KOPT-K1 (cell line): ENCODE data around the gene PDE4D.

Experiments used
- H3K27ac ChIP-seq: fragments of 200-600 bp; sonication (generic); 2 replicates; pipeline ENCODE4 v1.5.1; 2016; ENCODE audit warnings: antibody characterized with exemption, mild to moderate bottlenecking, low read depth, low read length; ENCODE audit not compliant: poor library complexity, severe bottlenecking
- H3K36me3 ChIP-seq: fragments of 200-600 bp; sonication (generic); 2 replicates; pipeline ENCODE4 v1.5.1; 2017; ENCODE audit warnings: antibody characterized with exemption, mild to moderate bottlenecking, low read length, moderate library complexity; ENCODE audit not compliant: insufficient read depth
- H3K9me3 ChIP-seq: fragments of 200-600 bp; sonication (generic); 2 replicates; pipeline ENCODE4 v1.5.1; 2017; ENCODE audit warnings: antibody characterized with exemption, low read length, mild to moderate bottlenecking; ENCODE audit not compliant: insufficient read depth, poor library complexity, severe bottlenecking

PDE4D gene

DNA sequence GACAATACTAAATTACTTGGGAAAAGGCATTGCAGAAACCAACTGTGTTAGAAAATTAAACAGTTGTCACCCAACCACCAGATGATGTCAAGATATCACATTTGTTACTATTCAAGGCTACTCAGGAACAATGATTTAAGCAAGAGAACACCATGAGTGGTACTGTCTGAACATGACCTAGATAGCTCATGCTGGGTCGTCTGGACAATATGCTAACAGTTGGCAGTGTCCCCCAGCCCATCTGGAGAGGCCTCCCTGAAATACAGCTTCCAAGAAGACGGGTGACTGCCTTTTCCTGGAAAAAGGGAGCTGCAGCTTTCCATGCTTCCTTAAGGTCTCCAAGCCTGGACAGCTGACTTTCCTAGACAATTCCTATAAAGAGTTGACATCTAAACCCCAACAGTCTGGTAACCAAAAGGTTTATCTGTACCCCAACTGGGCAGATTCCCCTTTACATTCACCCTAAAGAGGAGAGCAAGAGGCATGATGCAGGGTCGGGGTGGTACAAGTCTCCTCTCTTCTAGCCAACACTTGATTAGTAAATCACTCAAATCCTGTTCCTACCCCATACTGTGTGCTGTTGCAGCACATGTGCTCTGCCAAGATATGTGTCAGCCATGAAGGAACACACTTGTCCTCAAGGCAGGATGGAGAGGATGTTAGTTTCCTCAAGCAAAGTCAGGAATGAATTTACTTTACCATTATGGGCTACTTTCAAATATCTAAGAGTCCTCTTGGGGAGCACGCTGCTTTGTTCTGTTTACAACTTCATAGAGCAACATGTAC lies 433.0 kb downstream of the PDE4D start:
- Histone ChIP-seq H3K9me3 (peaks cover 9% of the 10 kb centered on the region), H3K36me3 (no peaks in the 10 kb centered on the region), H3K27ac (no peak overlapping the region)

DNA sequence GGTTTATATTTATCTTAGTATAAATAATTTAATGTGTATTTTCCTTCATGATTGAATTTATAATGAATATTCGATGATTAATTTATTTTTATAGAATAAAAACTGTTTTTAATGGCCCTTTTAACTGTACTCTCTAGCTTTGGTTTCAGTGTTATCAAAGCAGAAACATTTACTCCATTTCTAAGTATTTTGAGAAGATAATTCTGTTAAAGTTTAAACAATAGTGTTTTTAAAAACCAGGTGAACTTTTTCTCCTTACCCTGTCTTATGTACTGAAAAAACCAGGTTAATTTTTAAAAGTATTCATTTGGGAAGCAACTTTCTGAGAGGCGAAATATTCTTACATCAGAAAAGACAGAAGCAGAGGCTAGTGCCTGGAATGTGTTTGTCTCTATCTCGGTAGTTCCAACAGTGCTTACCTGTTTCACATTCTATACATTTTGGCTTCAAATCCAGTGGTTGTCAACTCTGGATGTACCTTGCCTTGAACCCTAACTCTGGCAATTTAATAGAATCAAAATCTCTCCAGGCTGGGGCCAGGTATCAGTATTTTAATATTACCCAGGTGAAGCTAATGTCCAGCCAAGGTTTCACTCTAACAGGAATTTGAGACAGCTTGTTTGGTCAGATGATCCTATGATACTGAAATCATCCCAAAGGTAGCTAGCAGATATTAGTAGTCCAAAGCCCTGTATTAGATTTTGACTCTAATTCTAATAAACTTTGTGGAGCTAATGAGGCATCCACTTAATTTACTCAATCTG lies 434.4 kb downstream of the PDE4D start:
- no peak overlapping the region for H3K27ac ChIP-seq
- H3K9me3 ChIP-seq: peaks cover 9% of the 10 kb centered on the region
- no peaks in the 10 kb centered on the region for H3K36me3 ChIP-seq

DNA sequence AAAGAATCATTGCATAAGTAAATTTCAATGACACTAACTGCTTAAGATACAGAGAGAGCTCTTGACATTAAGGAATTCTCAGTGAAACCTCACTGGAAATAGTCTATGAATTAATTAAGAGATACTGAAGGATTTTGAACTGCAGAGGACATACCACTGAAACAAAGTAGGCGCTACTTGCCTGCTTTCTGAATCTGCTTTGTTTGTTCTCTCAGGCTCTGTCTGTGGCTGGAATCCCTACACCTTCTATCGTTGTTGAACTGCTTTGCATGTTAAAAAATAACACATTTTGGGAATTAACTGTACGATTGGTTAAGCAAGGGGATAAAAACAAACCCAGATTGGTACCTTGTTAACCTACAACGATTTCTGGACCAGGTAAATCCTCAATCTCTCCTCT lies 435.2 kb downstream of the PDE4D start:
- no peak overlapping the region for H3K27ac ChIP-seq
- peaks cover 9% of the 10 kb centered on the region for H3K9me3 ChIP-seq
- H3K36me3 ChIP-seq: no peaks in the 10 kb centered on the region

DNA sequence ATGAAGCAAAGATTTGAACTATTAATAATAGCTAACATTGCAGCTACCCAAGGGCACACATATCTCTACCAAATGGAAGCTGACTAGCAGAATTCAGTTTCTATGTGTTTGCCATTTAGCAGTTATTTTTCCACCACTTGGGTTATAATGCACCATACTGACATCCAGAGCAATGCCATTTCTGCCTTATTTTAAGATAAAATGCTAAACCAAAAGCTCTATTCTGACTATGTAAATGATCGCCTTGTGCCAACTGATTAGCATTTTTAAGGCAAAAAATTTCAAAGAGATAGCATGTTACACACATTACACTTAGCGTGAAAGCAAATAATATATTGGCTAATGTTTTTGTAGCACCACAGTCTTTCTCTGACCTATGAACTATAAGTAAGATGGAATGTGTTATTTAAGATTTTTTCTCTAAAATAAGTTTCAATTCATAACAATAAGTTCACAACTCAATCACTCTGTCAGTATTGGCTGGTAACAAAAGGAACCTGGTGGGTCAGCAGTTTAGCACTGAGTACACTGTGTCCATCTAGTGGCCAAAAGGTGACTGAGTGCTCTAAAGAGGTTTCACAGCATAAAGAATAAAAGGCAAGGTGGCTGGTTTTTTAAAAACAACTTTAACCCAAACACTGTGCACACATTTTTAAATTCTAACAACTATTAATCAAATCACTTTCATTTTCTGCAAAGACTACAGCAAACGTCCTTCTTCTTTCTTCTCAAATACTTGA lies 443.5 kb downstream of the PDE4D start:
- H3K9me3 ChIP-seq: no peaks in the 10 kb centered on the region
- H3K36me3 ChIP-seq: no peaks in the 10 kb centered on the region

DNA sequence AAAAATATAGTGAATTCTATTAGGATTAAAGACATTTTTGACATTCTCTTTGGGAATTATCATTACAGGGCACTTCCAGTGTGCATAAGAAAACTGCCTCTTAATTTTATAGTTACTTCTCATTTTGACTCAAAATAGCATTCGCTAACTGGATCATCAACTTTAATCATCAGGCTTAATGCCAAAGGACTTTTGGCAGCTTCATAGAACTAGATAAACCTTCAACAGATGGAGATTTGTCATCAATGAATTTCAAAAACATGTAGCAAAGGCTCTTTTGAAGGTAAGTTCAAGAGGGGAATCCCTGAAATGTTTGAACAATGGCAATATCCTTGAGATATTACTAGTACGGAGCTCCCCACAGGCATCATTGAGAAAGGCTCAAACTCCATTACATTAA lies 447.2 kb downstream of the PDE4D start:
- Histone ChIP-seq H3K27ac (no peak overlapping the region), H3K9me3 (no peaks in the 10 kb centered on the region), H3K36me3 (no peaks in the 10 kb centered on the region)

More for the DNA sequence above, 443.5 kb downstream of the PDE4D start:
- no peak overlapping the region for H3K27ac ChIP-seq

DNA sequence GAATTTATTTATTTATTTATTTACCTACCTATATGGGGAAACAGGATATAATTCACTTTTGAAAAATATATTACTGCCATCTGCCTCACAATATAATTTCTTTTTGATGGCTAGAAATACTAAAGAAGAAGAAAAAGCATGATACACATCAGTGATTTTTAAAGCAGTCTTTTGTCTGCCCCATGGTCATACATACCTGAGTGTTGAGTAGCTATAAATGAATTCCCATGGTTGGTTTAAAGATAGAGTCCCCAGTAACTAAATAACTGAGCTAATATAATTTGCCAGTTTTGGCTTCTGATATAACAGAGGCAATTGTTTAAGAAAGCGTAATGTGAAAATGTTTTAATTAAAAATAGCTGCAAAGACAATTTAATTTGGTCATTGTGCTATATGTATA lies 447.8 kb downstream of the PDE4D start:
- no peaks in the 10 kb centered on the region for H3K9me3 ChIP-seq
- no peaks in the 10 kb centered on the region for H3K36me3 ChIP-seq
- H3K27ac ChIP-seq: no peak overlapping the region

DNA sequence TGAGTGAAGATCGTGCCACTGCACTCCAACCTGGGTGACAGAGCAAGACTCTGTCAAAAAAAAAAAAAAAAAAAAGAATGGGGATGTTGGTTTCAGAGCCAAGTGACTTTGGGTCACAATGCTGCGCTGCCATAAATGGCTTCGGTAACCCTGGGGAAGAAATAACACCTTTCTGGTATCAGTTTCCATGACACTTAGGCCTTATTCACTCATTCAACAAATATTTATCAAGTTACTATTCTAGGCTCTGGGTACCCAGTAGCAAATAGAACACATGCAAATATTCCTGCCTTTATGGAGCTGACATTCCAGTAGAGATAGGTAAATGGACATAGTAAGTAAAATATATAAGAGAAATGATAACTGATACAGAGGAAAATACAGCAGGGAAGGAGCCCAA lies 454.2 kb downstream of the PDE4D start:
- Histone ChIP-seq H3K9me3 (no peaks in the 10 kb centered on the region), H3K36me3 (no peaks in the 10 kb centered on the region), H3K27ac (no peak overlapping the region)

DNA sequence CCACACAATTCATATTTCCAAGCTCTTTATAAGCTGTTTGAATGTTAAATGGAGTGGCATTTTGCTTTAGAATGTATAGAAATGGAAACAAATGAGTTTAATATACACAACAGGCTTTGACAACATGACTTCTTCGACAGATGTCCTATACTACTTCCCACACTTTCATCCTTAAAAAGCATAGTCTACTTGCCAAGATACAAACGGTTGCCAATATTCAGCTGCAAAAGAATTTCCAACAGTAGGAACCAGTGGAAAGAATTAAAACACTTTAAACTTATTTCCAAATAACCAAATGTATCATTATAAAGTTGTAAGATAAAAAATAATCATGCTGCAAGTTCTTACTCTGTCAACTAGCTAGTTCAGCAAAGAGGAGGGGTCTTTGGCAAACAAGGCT lies 456.4 kb downstream of the PDE4D start:
- Histone ChIP-seq H3K9me3 (no peaks in the 10 kb centered on the region), H3K36me3 (no peaks in the 10 kb centered on the region), H3K27ac (no peak overlapping the region)

DNA sequence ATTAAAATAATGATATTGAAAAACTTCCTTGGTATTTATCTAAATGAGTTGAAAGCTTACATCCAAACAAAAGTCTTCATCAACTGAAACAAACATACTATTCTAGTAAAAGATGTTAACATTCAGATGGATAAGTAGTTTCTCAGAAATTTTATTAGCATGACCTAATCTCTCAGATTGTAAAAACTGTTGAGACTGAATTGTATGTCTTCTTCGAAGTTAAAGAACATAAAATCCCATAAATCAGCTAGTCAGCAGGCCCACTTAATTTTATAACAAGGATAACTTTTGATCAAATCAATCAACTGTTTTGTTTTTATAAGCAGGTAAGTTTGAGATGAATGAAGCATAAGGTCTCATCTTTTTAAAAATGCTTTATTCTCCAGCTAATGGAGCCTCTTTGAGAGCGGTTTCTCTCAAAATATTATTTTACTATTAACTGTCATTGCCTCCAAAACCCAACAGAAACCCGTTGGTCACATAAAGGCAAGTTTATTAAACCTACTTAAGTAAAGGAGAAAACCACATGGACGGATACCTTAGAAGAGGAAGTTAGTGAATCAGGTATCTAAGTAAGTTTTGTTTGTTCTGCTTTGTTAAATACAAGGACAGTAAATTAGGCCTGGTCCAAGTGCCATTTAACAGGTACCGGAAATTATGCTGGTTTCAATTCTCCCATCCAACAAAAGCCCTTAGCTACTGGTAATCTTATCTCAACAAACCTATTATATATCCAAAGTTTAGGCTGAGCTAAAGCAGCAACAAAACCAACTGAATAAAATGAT lies 457.0 kb downstream of the PDE4D start:
- no peaks in the 10 kb centered on the region for H3K36me3 ChIP-seq
- H3K9me3 ChIP-seq: no peaks in the 10 kb centered on the region
- H3K27ac ChIP-seq: no peak overlapping the region

DNA sequence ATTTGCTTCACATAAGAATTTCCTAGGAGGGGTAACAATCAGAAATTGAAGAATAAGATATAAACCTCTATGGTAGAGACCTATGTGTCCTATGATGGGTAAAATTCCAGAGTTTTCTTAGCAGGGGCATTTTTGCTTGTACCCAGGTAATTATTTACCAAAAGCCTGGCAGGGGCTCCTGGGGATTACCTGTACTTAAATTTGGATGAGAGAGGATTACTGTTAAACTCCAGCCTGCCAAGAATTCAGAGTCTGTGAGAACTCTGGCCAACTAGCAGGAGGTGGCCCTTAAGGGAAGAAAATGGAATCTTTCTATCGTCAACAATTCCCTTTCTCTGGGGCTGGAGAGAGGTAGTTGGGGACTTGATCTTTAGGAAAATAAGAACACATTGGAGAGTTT lies 460.4 kb downstream of the PDE4D start:
- Histone ChIP-seq H3K36me3 (no peaks in the 10 kb centered on the region), H3K9me3 (no peaks in the 10 kb centered on the region), H3K27ac (no peak overlapping the region)

DNA sequence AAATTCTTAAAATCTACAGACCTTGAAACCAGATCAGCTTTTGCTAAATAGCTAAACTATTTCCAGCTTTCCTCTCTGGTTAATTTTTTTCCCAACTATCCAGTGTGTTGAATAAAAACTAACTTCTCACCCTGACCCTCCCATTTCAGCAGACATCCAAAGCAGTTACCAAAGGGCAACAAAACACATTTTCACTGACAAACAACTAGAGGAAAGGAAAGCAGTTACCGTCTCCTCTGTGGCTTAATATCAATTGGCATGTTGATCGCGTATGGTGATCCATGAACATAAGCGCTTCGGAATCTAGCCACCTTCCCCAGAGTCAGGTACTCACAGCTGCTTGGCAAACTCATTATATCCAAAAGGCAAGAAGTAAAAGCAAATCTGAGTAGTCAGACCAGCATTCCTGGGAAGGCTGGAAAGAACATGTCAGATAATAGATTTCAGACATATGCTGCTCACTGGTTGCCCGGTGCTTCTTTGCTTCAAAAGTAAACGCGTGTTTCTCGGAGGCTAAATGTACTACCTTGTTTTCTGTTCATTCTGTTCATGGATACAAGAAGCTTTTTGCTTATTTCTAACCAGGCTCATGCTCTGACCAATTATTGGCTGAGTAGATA lies 463.4 kb downstream of the PDE4D start:
- H3K27ac ChIP-seq: no peak overlapping the region
- H3K36me3 ChIP-seq: no peaks in the 10 kb centered on the region
- no peaks in the 10 kb centered on the region for H3K9me3 ChIP-seq

DNA sequence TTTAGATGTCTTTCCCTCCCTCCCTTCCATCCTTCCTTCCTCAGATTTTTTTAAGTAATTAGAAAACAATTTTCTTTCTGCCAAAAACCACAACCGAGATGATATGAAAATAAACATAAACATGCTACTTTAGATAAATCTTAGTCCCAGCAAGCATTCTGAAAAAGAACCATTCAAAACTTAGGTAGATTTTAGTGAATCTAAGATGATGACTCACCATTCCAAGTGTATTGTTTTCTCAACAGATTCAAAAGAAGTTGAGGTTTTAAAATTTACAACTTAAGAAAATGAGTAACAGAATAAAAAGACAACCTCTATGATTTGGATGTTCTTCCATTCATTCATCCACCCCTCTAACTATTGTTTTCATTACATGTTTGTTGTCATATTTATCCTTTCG lies 465.1 kb downstream of the PDE4D start:
- Histone ChIP-seq H3K9me3 (no peaks in the 10 kb centered on the region), H3K27ac (no peak overlapping the region), H3K36me3 (no peaks in the 10 kb centered on the region)

DNA sequence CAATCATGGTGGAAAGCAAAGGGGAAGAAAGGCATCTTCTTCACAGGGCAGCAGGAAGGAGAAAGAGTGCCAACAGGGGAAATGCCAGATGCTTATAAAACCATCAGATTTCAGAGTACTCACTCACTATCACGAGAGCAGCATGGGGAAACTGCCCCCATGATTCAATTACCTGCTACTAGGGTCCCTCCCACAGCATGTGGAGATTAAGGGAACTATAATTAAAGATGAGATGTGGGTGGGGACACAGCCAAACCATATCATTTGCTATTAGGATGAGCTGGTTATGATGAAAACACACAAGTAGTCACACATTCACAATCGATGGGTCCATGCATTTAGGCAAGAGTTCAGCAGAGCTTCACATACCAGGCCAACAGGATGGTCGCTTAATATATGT lies 469.0 kb downstream of the PDE4D start:
- H3K27ac ChIP-seq: no peak overlapping the region
- H3K9me3 ChIP-seq: no peaks in the 10 kb centered on the region
- H3K36me3 ChIP-seq: no peaks in the 10 kb centered on the region

DNA sequence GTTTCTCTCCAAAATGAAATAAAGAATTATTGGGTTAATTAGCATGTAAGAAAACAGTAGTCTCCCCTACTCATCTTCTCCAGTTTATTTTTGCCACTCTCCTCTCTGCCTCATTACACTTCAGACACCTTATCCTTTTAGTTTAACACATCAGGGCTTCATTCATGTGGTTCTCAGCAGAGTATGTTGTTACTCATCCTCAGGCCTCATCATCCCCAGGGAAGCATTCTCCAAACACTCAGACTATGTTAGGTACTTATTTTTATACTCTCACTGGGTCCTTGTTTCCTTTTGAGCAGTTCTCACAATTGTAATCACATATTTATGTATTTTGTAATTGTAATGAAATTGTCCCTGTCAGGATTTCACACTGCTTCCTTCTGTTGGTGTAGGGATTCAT lies 470.5 kb downstream of the PDE4D start:
- H3K36me3 ChIP-seq: no peaks in the 10 kb centered on the region
- H3K9me3 ChIP-seq: no peaks in the 10 kb centered on the region
- H3K27ac ChIP-seq: no peak overlapping the region
